Neural cell (in vitro differentiated cells): Measurements from ENCODE around the gene RMP24.

Source experiments
- H2AFZ ChIP-seq: fragments of 200-600, 300-800 bp; sonication (generic), shearing (Covaris generic); 2 replicates; pipeline ENCODE4 v1.6.0; 2014; ENCODE audit warnings: low read depth, mild to moderate bottlenecking, antibody characterized with exemption, low read length, moderate library complexity
- H3F3A ChIP-seq: fragments of 200-600 bp; shearing (Covaris generic); 2 replicates; pipeline ENCODE4 v1.6.1; 2016; ENCODE audit warnings: mild to moderate bottlenecking, moderate library complexity, mixed read lengths, antibody characterized with exemption, low read length; ENCODE audit not compliant: insufficient read depth, poor library complexity, severe bottlenecking
- H3K27ac ChIP-seq: fragments of 200-600, 300-800 bp; sonication (generic), shearing (Covaris generic); 2 replicates; pipeline ENCODE4 v1.5.1; 2014; ENCODE audit warnings: mild to moderate bottlenecking, low read length, moderate library complexity
- H3K27me3 ChIP-seq: fragments of 300-800, 200-600 bp; sonication (generic), shearing (Covaris generic); 2 replicates; pipeline ENCODE4 v1.6.0; 2014; ENCODE audit warnings: mild to moderate bottlenecking, low read depth, low read length, moderate library complexity; ENCODE audit not compliant: insufficient read depth
- H3K36me3 ChIP-seq: fragments of 300-800, 200-600 bp; sonication (generic), shearing (Covaris generic); 2 replicates; pipeline ENCODE4 v1.5.1; 2014; ENCODE audit warnings: mild to moderate bottlenecking, antibody characterized with exemption, low read length, moderate library complexity; ENCODE audit not compliant: insufficient read depth
- H3K4me2 ChIP-seq: fragments of 300-800, 200-600 bp; sonication (generic), shearing (Covaris generic); 2 replicates; pipeline ENCODE4 v1.6.0; 2014; ENCODE audit warnings: mild to moderate bottlenecking, low read length
- H3K4me3 ChIP-seq: fragments of 300-800, 200-600 bp; sonication (generic), shearing (Covaris generic); 2 replicates; pipeline ENCODE4 v1.5.1; 2014; ENCODE audit warnings: mild to moderate bottlenecking, low read length, moderate library complexity
- H3K79me2 ChIP-seq: fragments of 200-600 bp; shearing (Covaris generic); replicated peaks from 2 replicates; pipeline ENCODE4 v1.6.0; 2014; ENCODE audit warnings: mild to moderate bottlenecking, low read length, moderate library complexity; ENCODE audit not compliant: insufficient read depth
- H3K9ac ChIP-seq: fragments of 300-800, 200-600 bp; sonication (generic), shearing (Covaris generic); 2 replicates; pipeline ENCODE4 v1.6.1; 2016; ENCODE audit warnings: mild to moderate bottlenecking, low read length, mixed read lengths
- H3K9me2 ChIP-seq: fragments of 200-600 bp; shearing (Covaris generic); 2 replicates; pipeline ENCODE4 v1.6.1; 2016; ENCODE audit warnings: mild to moderate bottlenecking, low read length, mixed read lengths; ENCODE audit not compliant: insufficient read depth
- H3K9me3 ChIP-seq: fragments of 200-600, 300-800 bp; sonication (generic), shearing (Covaris generic); 2 replicates; pipeline ENCODE4 v1.6.1; 2016; ENCODE audit warnings: mild to moderate bottlenecking, mixed run types, low read length, moderate library complexity, mixed read lengths
- H4K20me1 ChIP-seq: fragments of 200-600 bp; shearing (Covaris generic); 2 replicates; pipeline ENCODE4 v1.6.1; 2016; ENCODE audit warnings: mild to moderate bottlenecking, mixed run types; ENCODE audit not compliant: insufficient read depth
- CTCF ChIP-seq: fragments of 450-650 bp; IDR thresholded peaks from 2 replicates; pipeline ENCODE4 v1.5.1; 2014; ENCODE audit warnings: antibody characterized with exemption, mild to moderate bottlenecking, moderate library complexity; ENCODE audit not compliant: poor library complexity, severe bottlenecking
- EP300 ChIP-seq: fragments of 450-650 bp; conservative IDR thresholded peaks from 2 replicates; pipeline ENCODE4 v1.6.1; 2014; ENCODE audit warnings: antibody characterized with exemption, mild to moderate bottlenecking, moderate library complexity; ENCODE audit not compliant: poor library complexity, severe bottlenecking
- EZH2 ChIP-seq: fragments of 200-600, 300-800 bp; shearing (Covaris generic), sonication (generic); IDR thresholded peaks from 2 replicates; pipeline ENCODE4 v1.6.1; 2014; ENCODE audit warnings: antibody characterized with exemption, low read length, borderline replicate concordance, mild to moderate bottlenecking; ENCODE audit not compliant: insufficient read depth, poor library complexity, severe bottlenecking
- MXI1 ChIP-seq: fragments of 450-650 bp; conservative IDR thresholded peaks from 2 replicates; pipeline ENCODE4 v1.6.1; 2014; ENCODE audit warnings: antibody characterized with exemption, mild to moderate bottlenecking; ENCODE audit not compliant: poor library complexity, severe bottlenecking
- POLR2AphosphoS5 ChIP-seq: IDR thresholded peaks from 2 replicates; pipeline ENCODE4 v1.6.1; 2012
- RAD21 ChIP-seq: fragments of 450-650 bp; conservative IDR thresholded peaks from 2 replicates; pipeline ENCODE4 v1.6.1; 2014; ENCODE audit warnings: antibody characterized with exemption, mild to moderate bottlenecking, moderate library complexity
- REST ChIP-seq: IDR thresholded peaks from 2 replicates; pipeline ENCODE4 v1.6.1; 2012; ENCODE audit warnings: borderline replicate concordance
- SMC3 ChIP-seq: fragments of 450-650 bp; conservative IDR thresholded peaks from 2 replicates; pipeline ENCODE4 v1.6.1; 2014; ENCODE audit warnings: antibody characterized with exemption, mild to moderate bottlenecking, moderate library complexity; ENCODE audit not compliant: poor library complexity
- TAF1 ChIP-seq: IDR thresholded peaks from 2 replicates; pipeline ENCODE4 v1.6.1; 2012; ENCODE audit warnings: low read depth

RMP24 gene

GRCh38 chr18:35942133-35942532 is 30.3 kb upstream of the RMP24 start:
- Histone ChIP-seq H3K4me3 (no peak overlapping the region), H4K20me1 (no peaks in the 10 kb centered on the region), H3K4me2 (no peak overlapping the region), H3K9me2 (no peaks in the 10 kb centered on the region), H3K27me3 (no peaks in the 10 kb centered on the region), H2AFZ (no peak overlapping the region), H3F3A (no peaks in the 10 kb centered on the region), H3K9me3 (no peaks in the 10 kb centered on the region), H3K36me3 (no peaks in the 10 kb centered on the region), H3K9ac (no peak overlapping the region), H3K79me2 (no peaks in the 10 kb centered on the region), H3K27ac (no peak overlapping the region)
- TF ChIP-seq EP300: no peak
- no peak for TF ChIP-seq CTCF
- no peak for TF ChIP-seq SMC3

- Histone ChIP-seq H4K20me1 (no peaks in the 10 kb centered on the region), H3K79me2 (no peaks in the 10 kb centered on the region), H3K27me3 (no peaks in the 10 kb centered on the region), H3F3A (no peaks in the 10 kb centered on the region), H2AFZ (no peak overlapping the region), H3K36me3 (no peaks in the 10 kb centered on the region), H3K9me3 (no peaks in the 10 kb centered on the region), H3K27ac (no peak overlapping the region), H3K9ac (no peak overlapping the region), H3K4me2 (no peak overlapping the region), H3K4me3 (no peak overlapping the region), H3K9me2 (no peaks in the 10 kb centered on the region)
- no peak for TF ChIP-seq EZH2
- TF ChIP-seq MXI1: no peak
- TF ChIP-seq CTCF: no peak
- no peak for TF ChIP-seq RAD21
- TF ChIP-seq SMC3: no peak
- no peak for TF ChIP-seq TAF1
- no peak for TF ChIP-seq POLR2AphosphoS5
- TF ChIP-seq EP300: no peak
- TF ChIP-seq REST: no peak
Measured at GRCh38 chr18:35942661-35943060, 29.8 kb upstream of the RMP24 start.
